Neural progenitor cell (in vitro differentiated cells): Measurements from ENCODE around the gene PLA2G2E.

Source experiments
- CTCF ChIP-seq: fragments of 200-600 bp; sonication (generic); IDR thresholded peaks from 2 replicates; pipeline ENCODE4 v1.5.1; 2017; ENCODE audit warnings: antibody characterized with exemption, mild to moderate bottlenecking
- EZH2 ChIP-seq: fragments of 200-600 bp; sonication (generic); IDR thresholded peaks from 2 replicates; pipeline ENCODE4 v1.6.1; 2017; ENCODE audit warnings: antibody characterized with exemption, mild to moderate bottlenecking, moderate library complexity
- EZH2phosphoT487 ChIP-seq: fragments of 200-600 bp; sonication (generic); IDR thresholded peaks from 2 replicates; pipeline ENCODE4 v1.6.1; 2017; ENCODE audit warnings: antibody characterized with exemption

- TF ChIP-seq CTCF (no peak), EZH2 (no peak), EZH2phosphoT487 (no peak)
These were observed 2.1 kb downstream of the PLA2G2E start for GRCh38 chr1:19921310-19921709.
